ENCODE results near the gene CDC40. TPM values are rescaled to one million over a fixed set of nuclear protein-coding genes. Genes with fewer than 3 reads are reported as not detected.

CDC40 gene
- polyA plus RNA-seq (ENCODE audit: insufficient read length), result 14.2 TPM

DNA sequence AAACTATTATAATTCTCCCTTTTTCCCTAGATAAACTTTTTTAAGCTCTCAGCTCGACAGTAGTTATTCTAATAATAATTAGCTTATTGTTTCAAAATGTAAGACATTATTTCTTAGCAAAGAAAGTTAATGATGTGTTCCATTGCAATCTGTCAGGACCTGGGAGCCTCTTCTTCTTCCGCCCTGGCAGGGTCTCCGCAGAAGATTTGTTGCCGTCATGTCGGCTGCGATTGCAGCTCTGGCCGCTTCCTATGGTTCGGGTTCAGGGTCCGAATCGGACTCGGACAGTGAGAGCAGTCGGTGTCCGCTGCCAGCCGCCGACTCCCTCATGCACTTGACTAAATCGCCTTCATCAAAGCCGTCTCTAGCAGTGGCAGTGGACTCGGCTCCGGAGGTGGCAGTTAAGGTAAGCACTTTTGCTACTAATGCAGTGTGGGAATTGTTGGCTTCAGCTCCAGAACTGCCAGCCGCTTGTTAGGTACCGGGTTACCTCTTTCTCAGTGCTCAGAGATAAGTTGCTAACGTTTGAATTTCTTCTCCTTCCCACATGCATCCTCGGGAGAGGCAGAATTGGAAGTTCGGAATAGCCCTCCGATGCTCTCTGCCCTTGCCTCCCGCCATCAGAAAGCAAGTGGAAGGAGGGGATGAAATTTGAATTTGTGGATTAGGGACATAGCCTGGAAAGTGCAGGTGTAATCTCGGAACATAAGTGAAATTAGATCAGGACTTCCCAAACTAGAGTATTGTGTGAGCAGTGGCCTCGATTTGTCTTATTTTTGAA, at the start of gene CDC40:
TSS of gene CDC40 (plus strand) at position 200 of the 781 bp plus-strand sequence. CDS start at position 218, 18 bp downstream.
- DNase-seq, result peak; percentile 78

DNA sequence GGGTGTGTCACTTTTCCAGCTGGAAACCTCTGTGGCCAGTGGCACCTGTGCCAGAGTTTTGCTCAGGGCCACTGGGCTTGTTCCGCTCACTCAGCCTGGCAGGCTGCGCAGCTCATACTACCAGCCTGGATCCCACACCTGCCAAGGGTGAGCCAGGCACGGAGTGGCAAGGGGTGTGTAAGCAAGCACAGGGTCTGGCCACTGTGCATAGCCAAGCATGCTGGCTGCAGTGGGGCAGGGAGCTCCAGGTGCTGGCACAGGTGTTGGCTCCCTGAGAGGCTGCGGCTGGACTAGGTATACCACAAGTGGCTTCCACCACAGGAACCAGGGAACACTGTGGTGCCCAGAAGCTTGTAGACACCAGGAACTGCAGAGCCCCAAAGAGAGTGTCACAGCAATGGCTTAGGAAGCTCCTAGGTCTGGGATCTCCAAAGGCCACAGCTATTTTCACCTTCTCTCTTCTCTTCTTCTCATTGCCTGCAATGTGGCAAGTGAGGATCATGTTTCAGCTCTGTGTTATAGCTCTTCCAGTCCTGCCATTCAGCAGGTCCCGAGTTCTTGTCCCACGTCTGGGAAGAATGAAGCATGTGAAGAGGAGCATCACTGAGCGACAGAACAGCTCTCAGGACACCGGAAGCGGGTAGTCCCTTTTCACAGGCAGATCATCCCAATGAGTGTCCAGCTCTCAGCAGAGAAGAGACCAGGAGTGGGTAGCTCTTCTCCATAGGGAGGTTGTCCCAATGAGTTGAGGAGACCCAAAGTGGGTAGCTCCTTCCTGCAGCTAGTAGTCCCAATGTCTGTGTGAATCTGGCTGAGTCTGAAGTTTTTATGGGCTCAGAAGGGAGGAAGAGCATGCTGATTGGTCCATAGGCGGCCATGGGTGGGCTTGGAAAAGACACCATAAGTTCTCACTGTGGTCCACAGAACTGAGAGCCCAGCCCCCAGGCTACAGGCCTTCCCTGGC, 42.0 kb upstream of the CDC40 start:
- no peak for DNase-seq

DNA sequence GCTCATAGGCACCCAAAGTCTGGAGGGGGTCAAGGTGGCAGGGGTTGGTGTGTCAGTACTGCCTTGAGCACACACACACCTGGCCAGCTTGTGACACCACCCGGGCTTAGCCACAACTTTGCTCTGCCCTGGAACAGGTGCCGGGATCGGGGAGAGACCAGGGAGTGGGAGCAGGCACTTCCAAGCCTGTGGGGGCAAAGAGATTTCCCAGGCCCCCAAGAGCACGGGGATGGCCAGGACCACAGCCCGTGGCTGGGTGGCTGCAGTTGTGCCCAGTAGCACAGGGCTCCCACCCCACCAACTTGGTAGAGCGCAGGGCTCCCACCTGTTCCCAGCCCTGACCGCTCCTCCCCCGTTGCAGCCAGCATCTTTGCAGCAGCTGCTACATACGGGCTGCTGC, 41.2 kb upstream of the CDC40 start:
- no peak for DNase-seq

DNA sequence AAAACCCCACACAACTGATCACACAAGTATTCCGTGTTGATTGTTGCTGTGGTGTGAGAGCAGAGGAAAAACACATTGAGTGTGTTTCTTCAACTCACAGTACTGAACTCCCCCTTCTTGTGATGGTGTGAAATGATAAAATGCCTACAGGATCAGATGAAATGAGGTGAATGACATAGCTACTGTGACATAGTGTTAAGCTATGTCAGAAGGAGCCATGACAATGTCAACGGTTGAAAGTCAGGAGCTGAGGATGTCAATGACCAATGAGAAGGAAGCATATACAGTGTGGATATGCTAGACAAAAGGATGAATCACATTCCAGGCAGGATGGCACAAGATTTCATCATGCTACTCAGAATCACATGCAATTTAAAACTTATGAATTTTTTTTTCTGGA, 39.6 kb upstream of the CDC40 start:
- no peak for DNase-seq

DNA sequence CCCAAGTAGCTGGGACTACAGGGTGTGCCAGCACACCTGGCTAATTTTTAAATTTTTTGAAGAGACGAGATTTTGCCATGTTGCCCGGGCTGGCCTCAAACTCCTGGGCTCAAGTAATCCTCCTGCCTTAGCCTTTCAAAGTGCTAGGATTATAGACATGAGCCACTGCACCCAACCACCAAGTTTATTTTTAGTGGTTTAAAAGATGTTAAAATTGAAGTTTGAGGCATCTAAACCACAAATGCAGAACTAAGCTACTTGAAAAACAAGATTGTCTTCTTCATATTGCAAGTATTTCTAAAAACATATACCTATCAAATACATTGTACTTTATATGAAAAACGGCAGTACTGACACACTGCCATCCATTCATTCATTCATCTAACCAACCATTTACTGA, 32.4 kb upstream of the CDC40 start:
- DNase-seq, result no peak

DNA sequence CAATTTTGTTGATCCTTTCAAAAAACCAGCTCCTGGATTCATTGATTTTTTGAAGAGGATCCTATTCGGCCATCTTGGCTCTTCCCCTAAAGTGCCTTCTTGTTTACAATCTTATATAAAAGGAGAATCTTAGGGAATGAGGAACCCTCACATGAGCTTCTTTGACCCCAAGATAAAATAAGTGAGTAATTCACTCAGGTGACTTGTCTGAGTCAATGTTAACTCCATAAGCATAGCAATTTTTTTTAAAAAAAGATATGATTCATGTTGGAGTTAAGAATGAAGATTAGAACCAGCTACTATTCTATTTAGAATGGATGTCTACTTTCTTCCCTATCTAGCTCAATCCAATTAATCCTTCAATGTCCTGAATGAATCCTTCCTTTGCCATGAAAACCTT, 21.7 kb upstream of the CDC40 start:
- DNase-seq, result no peak

DNA sequence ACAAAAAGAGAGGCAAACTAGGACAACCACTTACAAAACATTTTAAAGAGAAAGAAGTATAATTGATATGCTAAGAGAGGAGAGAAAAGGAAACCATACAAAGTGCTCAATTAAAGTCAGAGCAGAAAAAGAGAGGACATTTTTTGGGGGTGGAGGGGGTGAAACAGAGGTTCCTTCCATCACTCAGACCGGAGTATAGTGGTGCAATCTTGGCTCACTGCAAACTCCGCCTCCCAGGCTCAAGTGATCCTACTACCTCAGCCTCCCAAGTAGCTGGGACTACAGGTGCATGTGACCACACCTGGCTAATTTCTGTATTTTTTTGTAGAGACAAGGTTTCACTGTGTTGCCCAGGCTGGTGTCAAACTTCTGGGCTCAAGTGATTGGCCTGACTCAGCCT, 10.1 kb upstream of the CDC40 start:
- no peak for DNase-seq

DNA sequence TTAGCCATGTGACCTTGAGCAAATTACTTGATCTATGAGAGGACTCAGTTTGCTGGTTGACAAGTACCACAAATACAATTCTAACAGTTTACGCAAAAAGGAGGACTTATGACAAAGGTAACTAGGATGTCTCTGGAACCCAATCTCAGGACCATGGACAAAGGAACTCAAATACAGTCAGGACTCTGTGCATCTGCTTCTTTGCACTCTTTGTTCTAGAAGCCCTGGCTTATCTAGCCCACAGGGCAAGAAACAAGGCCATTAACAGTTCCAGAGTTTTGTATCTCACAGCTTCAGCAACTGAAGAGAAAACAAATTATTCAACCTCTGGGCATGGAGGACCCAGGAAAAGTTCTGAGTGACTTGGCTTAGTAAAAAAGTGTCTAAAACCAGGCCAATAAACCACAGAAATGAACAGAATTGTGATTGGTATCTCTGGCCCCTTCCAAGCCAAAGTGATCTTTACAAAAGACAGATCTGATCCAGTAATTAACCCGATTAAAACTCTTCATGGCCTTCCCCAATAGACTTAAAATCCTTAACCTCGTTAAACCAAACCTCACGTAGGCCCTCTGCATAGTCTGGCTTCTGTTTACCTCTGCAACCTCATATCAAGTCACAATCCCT, 6.6 kb upstream of the CDC40 start:
- no peak for DNase-seq

DNA sequence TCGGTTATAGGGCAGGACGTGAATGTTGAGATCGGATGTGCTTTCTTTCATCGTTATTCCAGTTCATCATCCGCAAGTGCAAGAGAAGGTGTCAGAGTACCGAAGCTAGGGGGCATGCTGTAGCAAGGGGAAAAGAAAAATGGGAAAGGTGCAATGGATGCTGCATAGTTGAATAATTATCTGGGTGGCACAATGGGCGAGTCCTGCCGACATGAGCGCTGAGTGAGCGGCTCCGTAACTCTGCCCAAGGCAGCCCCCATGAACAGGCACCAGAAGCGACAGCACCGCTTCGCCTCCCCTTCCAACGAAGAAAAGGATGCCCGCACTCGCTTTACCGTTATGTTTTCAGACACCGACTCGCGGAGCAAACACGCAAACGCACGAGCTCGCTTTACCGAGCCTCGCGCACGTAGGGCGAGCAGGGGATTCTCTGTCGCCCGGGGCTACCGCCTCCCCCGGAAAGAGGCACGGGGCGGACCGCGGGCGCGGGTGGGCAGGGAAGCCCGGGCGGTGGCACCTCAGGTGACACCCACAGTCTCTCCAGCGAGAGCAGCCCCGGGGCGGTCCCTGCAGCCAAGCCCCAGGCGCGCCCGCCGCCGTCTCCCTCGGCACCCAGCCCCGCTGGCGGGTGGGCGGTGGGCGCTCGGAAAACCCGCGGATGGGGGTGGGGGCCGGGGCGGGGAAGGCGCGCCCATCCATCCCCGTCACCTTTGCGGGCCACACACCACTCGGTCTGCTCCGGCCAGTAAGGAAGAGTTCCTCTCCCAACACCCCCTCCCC, 1.4 kb upstream of the CDC40 start:
- DNase-seq, result peak; percentile 55

DNA sequence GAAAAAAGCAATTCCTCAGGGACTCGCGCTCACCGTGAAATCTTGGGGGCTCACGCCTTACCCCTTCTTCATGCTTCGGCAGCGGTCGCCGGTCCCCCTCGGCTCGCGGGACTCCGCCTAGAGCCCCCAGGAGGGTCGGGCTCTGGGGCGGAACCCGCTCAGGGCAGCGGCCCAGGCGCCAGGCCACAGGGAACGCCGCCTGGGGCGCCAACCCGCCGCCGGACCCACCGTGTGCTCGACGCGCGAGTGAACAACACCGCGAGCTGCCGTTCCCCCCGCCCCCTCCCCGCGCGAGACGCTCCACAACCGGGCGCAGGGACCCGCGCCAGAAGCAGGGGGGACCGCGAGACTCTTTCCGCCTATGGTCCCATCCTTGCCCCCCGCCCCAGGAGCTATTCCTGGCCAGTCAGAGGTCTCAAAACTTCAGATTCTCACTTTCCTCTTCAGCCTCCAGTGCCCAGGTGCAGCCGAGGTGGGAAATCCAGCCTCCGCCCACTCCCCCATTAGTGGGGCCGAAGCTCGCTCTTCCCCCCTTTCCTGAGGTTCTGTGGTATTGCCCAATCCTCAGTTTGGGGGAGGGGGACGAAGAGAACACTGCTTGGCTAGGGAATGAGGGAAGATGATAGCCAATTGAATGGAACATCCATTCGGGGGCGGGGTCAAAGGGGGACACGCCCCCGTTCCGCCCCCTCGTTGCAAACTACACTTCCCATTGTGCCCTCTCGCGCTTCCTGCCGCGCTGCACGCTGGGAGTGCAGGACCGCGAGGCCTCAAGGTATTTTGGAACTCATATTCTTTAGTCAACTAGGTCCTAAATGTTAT, 610 bp upstream of the CDC40 start, which contains the start of gene WASF1:
TSS of gene WASF1 (minus strand) at position 265 of the 822 bp plus-strand sequence. CDS start 52,069 bp downstream, outside the sequence.
- peak; percentile 98 for DNase-seq

DNA sequence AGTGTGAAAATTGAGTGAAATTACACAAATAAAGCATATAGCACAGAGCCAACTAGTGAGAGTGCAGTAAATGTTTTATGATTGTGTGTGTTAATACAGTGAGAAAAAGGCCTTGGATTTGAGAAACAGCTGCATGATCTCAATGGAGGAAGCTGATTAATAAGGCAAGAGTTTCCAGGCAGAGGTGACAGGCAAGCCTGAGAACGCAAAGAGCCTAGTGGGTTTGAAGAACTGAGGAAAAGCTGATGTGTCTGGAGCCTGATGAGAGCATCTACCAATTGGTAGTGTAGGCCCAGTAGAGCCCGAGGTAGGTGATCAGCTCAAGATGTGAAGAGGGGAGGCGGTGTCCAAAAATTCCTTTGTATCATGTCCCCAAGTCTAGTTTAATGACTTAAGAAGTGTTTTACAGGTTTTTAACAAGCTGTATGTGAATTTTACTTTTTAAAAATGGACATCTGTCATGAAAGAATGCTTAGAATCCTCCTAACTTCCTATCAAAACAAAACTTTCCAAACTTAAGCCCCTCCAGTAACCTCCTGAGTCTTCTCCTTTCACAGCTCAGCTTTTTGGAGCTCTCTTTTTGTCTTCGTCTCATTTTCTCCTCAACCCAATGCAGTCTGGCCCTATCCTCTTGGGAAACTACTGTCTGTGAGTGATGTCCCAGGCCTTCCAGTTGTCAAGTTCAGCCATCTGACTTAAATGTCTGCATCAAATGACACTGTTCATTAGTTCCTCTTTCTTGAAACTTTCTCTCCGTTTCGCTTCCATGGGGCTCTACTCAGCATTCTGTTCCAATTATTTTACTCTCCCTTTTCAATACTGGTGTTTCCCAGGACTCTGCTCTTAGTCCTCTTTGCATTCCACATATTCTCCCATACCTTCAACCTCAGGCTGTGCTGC, 1.2 kb downstream of the CDC40 start:
- DNase-seq, result no peak

DNA sequence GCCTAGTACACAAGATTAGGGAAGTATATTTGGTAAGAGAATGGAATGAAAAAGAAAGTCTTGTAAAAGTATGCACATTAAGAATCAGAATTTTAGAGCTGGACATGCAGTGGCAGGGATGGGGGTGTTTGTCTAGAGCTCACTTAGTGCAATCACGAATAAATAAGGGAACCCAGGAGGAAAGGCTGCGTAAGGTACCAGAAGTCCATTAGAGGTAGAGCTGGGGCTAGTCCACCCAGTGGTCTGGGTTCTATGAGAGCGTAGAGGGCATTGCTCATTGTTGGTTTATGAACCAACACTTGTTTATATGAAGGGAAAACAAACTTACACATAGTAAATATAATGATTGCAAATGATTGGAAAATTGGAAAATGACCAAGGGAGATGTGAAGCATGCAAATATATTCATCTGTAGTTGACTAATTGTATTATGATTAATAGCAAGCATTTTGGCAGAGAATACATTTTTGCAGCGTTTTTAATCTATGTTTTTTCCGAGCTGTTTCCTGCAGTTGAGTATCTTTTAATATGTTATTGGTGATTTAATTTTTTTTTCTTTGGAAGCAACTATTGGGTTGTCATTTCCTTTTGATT, 3.2 kb downstream of the CDC40 start:
- no peak for DNase-seq

DNA sequence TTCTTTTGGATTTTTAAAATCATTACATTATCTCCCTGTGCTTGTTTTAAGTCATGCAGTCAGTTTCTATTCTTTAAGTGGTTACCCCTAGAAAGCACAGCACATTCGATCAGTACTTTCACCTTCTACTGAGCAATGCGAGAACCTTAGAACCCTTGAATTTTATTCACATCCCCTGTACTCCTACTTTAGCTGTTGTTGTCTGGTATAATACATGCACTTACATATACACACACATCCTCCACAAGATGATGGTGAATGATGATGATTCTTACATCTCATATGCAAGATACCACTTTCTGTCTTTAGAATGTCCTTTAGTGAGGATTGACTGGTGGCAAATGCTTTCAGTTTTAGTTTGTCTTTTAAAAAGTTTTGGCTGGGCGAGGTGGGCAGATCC, 5.7 kb downstream of the CDC40 start:
- no peak for DNase-seq

DNA sequence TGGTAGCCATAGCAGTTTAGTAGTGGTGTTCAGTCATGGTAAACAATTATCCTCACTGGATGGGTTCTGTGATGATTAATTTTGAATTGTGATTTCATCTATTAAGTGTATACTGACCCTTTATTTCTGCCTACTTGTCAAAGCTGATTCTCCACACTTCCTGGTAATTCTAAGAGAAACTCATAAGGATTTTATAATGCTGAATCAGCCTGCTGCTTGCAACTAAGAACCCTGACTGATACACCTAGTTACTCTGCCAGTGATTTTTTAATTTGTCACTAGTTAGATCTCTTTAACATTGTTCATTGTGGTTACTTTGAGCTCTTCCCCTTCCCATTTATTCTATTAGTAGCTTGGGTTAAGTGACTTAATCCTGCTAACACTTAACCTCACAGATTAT, 8.6 kb downstream of the CDC40 start:
- DNase-seq, result no peak

DNA sequence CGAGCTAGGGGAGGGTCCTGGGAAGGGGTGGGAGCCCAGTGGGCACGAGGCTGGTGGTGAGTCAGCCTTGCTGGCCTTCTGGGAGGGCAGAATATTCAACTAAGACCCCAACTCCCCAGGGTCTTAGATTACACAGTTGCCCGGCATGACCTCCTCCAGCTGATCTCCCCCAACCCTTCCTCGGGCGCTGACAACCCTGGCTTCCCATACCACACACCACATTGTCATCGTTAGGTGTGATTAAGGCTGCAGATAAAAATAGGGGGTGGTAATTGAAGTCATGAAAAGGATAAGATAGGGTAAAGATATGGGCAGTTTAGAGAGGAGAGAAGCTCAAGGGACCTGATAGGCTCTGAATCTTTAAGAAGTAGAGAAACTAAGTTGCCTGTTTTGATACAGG, 10.5 kb downstream of the CDC40 start:
- no peak for DNase-seq

DNA sequence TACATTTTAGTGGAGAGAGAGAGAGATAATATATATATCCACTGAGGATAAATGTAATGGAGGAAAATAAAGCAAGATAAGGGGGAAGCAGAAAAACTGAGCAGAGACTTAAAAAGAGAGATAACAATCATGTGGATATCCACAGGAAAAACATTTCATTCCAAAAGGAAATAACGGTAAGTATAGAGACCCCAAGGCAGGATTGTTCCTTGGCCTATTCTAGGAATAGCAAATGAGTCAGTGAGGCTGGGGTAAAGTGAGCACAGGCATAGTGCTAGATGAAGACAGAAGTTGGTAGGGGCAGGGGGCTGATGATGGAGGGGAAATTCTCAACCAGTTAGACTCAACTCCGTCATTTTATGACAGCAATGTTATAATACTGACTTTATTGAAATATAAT, 11.2 kb downstream of the CDC40 start:
- no peak for DNase-seq

DNA sequence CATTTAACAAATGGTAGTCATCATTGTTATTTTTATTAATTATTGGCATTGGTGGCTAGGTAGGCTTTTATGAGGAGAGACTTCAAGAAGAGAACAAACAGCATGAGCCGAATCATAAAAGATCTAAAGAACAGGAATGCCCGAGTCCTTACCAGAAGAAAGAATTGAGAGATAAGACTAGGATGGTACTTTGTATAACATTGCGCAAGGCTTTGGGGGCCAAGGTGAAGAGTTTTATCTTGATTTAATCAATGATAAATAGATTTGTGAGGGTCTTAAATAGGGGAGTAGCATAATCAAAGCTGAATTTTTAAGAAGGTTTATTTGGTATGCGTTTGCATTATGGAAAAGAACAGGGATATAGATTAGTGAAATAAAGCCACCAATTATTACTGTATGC, 15.4 kb downstream of the CDC40 start:
- no peak for DNase-seq

DNA sequence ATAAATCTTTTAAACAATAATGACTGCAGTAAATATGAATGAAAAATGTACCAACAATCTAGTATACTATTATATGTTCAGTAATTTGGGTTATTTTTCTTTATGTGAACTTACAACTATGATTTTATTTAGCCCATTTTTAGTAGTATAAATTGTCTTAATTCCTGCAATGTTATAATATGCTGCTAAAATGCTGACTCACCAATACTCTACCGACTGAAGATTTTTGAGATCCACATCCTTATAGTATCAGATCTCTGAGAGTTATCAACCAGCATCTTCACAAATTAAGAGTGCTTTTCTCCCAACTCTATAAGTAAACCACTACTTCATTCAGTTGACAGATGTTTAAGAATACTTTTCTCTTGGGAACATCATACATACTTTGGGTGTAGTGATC, 16.6 kb downstream of the CDC40 start:
- no peak for DNase-seq

DNA sequence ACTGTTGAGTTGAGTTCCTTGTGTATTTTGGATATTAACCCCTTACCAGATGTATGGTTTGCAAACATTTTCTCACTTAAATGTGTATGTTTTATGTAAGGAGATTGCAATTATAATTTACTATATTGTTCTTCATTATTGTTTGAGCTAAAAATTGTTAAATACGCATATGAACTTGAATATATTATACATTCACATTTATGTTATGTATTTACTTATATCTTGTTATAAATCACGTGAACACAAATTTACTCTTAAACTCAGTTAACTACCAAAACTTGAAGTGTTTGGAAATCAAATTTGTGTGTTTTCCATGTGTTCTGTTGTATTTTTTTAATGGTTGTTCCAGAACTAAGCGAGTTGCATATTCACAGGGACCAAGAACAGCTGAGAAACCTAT, 18.3 kb downstream of the CDC40 start:
- no peak for DNase-seq

Measured in hindlimb muscle (tissue), 1 donor.